ENCODE data around the gene MAP3K9. TPM values are rescaled to one million over a fixed set of nuclear protein-coding genes. Genes with fewer than 3 reads are reported as not detected.

The MAP3K9 gene
- total RNA-seq, 3 donors from 2014 or later = 0.16 to 6.3 (median 3.3) TPM

- H3K27ac ChIP-seq = no peak overlapping the region
- TF ChIP-seq CTCF (IDR thresholded peaks at IDR 0.05) (no peak), POLR2AphosphoS5 (IDR thresholded peaks at IDR 0.05) (no peak), POLR2A (IDR thresholded peaks at IDR 0.05) (no peak)
- H3K27me3 ChIP-seq = no peaks in the 10 kb centered on the region
- peaks cover 0 to 3% of the 10 kb centered on the region in 2 donors for H3K4me1 ChIP-seq
- H3K9me3 ChIP-seq = no peaks in the 10 kb centered on the region
- H3K36me3 ChIP-seq = no peaks in the 10 kb centered on the region
- no peak for DNase-seq (ENCODE audit: low spot score in 2 of 2)
- H3K4me3 ChIP-seq = no peak overlapping the region
- intact Hi-C loops (cut with DNase I; ENCODE audit: low total_unique reads) = no loop called here
These were observed 5.2 kb upstream of the MAP3K9 start for GRCh38 chr14:70814466-70814865.

GRCh38 chr14:70812124-70812818, 3.0 kb upstream of the MAP3K9 start:
- intact Hi-C loops (cut with DNase I; ENCODE audit: low total_unique reads) = no loop called here

GRCh38 chr14:70811578-70811977, 2.3 kb upstream of the MAP3K9 start:
- H3K4me1 ChIP-seq = peaks cover 0 to 3% of the 10 kb centered on the region in 2 donors
- TF ChIP-seq POLR2A (IDR thresholded peaks at IDR 0.05) (no peak), POLR2AphosphoS5 (IDR thresholded peaks at IDR 0.05) (no peak), CTCF (IDR thresholded peaks at IDR 0.05) (no peak)
- H3K4me3 ChIP-seq = no peak overlapping the region
- intact Hi-C loops (cut with DNase I; ENCODE audit: low total_unique reads) = no loop called here
- H3K27ac ChIP-seq = no peak overlapping the region
- no peak for DNase-seq (ENCODE audit: low spot score in 2 of 2)
- H3K36me3 ChIP-seq = no peaks in the 10 kb centered on the region
- no peaks in the 10 kb centered on the region for H3K9me3 ChIP-seq
- no peaks in the 10 kb centered on the region for H3K27me3 ChIP-seq

More at GRCh38 chr14:70812124-70812818, 3.0 kb upstream of the MAP3K9 start:
- DNase-seq (ENCODE audit: low spot score in 2 of 2) = no peak
- no peaks in the 10 kb centered on the region for H3K36me3 ChIP-seq
- TF ChIP-seq POLR2A (IDR thresholded peaks at IDR 0.05) (no peak), POLR2AphosphoS5 (IDR thresholded peaks at IDR 0.05) (no peak), CTCF (IDR thresholded peaks at IDR 0.05) (no peak)
- peaks cover 0 to 3% of the 10 kb centered on the region in 2 donors for H3K4me1 ChIP-seq
- no peak overlapping the region for H3K27ac ChIP-seq
- H3K9me3 ChIP-seq = no peaks in the 10 kb centered on the region
- H3K4me3 ChIP-seq = no peak overlapping the region
- no peaks in the 10 kb centered on the region for H3K27me3 ChIP-seq

GRCh38 chr14:70811050-70811449, 1.7 kb upstream of the MAP3K9 start:
- Histone ChIP-seq H3K4me3 (no peak overlapping the region), H3K4me1 (peaks cover 0 to 3% of the 10 kb centered on the region in 2 donors), H3K27ac (no peak overlapping the region), H3K27me3 (no peaks in the 10 kb centered on the region), H3K9me3 (no peaks in the 10 kb centered on the region), H3K36me3 (no peaks in the 10 kb centered on the region)
- intact Hi-C loops (cut with DNase I; ENCODE audit: low total_unique reads) = no loop called here
- TF ChIP-seq POLR2A (IDR thresholded peaks at IDR 0.05) (no peak), POLR2AphosphoS5 (IDR thresholded peaks at IDR 0.05) (no peak), CTCF (IDR thresholded peaks at IDR 0.05) (no peak)
- DNase-seq (ENCODE audit: low spot score in 2 of 2) = no peak

- Histone ChIP-seq H3K27me3 (no peaks in the 10 kb centered on the region), H3K4me3 (peak overlapping the region in 1 of 3 donors; percentile 79), H3K27ac (no peak overlapping the region), H3K36me3 (no peaks in the 10 kb centered on the region), H3K4me1 (peaks cover 0 to 3% of the 10 kb centered on the region in 2 donors), H3K9me3 (no peaks in the 10 kb centered on the region)
- intact Hi-C loops (cut with DNase I; ENCODE audit: low total_unique reads) = no loop called here
- DNase-seq (ENCODE audit: low spot score in 2 of 2) = no peak
- TF ChIP-seq POLR2A (IDR thresholded peaks at IDR 0.05) = no peak
- TF ChIP-seq CTCF (IDR thresholded peaks at IDR 0.05) = no peak
- TF ChIP-seq POLR2AphosphoS5 (IDR thresholded peaks at IDR 0.05) = no peak
These were observed 1.3 kb upstream of the MAP3K9 start for GRCh38 chr14:70810621-70811020.
